Uterus (tissue), 2 donors: Measurements from ENCODE around the gene IQSEC1.

ENCODE experiments used
- POLR2A ChIP-seq, 2 donors: fragments of 450-650 bp; IDR thresholded peaks; one replicate each; pipeline ENCODE4 v1.6.1; 2016; ENCODE audit warnings: antibody characterized with exemption in 2 of 2, mild to moderate bottlenecking in 1 of 2, moderate library complexity in 1 of 2
- TF ChIP-seq, protein P1 (sequence below), 4 experiments: fragments of 200-600 bp in 2 of 4; fragments of 450-650 bp in 2 of 4; sonication (generic) in 2 of 4; IDR thresholded peaks; one replicate each; pipeline ENCODE4 v1.5.1; 2016 to 2019; ENCODE audit warnings: antibody characterized with exemption in 4 of 4, mild to moderate bottlenecking in 2 of 4, moderate library complexity in 1 of 4

DNA sequence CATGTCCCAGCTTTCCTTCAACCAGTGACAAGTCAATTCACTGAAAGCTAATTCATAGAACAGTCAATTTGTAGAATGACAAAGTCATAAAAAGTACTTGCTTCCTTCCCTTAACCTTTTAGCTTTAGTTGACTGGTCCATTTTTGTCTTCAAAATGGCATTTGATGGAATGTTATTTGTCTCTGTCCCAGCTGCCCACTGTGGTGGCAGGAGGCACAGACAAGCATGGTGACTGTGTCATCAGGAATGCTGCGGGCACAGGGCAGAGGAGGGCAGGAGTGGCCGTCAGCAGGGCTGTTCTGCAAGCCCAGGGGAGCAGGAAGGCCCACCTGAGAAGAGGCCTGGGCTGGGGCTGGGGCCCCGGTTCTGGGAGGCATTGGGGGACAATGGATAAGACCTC is 10.0 kb downstream of the IQSEC1 start:
- TF ChIP-seq, protein P1, sequence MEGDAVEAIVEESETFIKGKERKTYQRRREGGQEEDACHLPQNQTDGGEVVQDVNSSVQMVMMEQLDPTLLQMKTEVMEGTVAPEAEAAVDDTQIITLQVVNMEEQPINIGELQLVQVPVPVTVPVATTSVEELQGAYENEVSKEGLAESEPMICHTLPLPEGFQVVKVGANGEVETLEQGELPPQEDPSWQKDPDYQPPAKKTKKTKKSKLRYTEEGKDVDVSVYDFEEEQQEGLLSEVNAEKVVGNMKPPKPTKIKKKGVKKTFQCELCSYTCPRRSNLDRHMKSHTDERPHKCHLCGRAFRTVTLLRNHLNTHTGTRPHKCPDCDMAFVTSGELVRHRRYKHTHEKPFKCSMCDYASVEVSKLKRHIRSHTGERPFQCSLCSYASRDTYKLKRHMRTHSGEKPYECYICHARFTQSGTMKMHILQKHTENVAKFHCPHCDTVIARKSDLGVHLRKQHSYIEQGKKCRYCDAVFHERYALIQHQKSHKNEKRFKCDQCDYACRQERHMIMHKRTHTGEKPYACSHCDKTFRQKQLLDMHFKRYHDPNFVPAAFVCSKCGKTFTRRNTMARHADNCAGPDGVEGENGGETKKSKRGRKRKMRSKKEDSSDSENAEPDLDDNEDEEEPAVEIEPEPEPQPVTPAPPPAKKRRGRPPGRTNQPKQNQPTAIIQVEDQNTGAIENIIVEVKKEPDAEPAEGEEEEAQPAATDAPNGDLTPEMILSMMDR (IDR thresholded peaks at IDR 0.05) = no peak
- no peak for TF ChIP-seq POLR2A (IDR thresholded peaks at IDR 0.05)
